Measurements from ENCODE around the gene JAML. TPM values are rescaled to one million over a fixed set of nuclear protein-coding genes. Genes with fewer than 3 reads are reported as not detected.

The JAML gene
- total RNA-seq, 2 experiments from 2014 or later = 67.5 to 71.4 TPM

DNA sequence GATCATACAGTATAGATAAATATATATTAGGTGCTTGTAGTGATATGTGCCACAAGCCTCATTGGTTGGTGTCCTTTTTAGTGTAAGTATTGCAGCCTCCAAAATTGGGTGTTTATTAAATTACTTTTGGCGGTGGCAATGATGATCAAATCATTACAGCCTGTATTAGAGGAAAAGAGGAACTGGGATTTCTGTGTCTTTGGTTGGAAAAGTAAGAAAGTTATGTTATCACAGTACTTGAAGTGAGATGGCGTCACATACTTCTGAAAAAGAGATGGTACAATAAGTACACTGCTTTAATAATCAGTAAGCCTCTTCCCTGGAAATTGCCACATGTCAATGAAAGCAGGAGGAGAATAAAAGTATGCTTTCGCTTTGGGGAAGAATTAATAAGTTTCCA lies 27.9 kb upstream of the JAML start:
- no peaks in the 10 kb centered on the region for H3K27me3 Mint-ChIP-seq (ENCODE audit: low read depth)

DNA sequence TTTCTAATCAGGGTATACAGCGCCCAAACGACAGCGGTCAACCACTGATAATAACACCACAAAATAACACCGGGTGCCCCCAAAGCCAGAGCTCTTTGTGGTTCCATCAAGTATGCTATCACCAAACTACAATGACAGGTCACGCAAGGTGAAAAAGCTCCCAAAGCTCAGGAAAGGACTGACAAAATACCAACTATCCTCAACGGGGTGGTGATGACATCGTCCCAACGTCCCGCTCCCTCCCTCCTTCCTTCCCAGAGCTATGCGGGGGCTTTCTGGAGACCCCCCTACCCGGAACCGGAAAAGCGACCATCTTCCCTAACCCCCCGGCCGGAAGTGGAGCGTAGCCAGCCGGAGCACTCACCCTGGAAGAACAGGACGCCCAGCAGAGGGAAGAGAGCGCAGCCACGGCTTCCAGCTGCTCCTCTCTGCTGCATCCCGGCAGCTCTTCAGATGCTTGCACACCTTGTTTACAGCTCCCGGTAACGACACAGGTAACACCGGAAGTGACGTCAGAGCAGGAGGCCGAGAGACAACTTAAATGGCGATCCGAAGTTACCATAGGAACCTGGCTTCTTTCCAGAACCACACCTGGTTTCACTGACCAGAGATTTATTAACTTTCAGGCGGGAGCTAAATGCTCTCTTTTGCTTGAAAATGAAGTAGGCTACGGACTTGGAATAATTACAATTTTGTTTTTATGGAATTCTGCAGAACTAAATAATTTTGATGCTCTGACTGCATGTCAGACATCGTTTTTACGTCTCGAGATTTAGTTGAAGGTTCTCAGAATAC lies 27.2 kb upstream of the JAML start, which contains the start of gene MPZL3:
TSS of gene MPZL3 (minus strand) at position 508 of the 795 bp plus-strand sequence. CDS start at position 437, 71 bp downstream.
- H3K9me3 Mint-ChIP-seq = no peaks in the 10 kb centered on the region
- peak within 1 kb of the TSS; percentile 99 for H3K27ac Mint-ChIP-seq
- CTCF ChIA-PET = interaction anchor here (0.8 to 2.3 kb wide), 8 partner anchors 9 to 90 kb away, joined by 3 to 7 read pairs (median 6); partner anchors contain the start of gene CD3D
- peak; percentile 93 for DNase-seq
- peak within 1 kb of the TSS; percentile 98 for H3K4me3 Mint-ChIP-seq
- no peaks in the 10 kb centered on the region for H3K27me3 Mint-ChIP-seq (ENCODE audit: low read depth)
- H3K36me3 Mint-ChIP-seq (ENCODE audit: low read depth) = peaks cover 18% of the 10 kb centered on the region
- H3K4me1 Mint-ChIP-seq (ENCODE audit: low read depth) = peaks cover 39% of the 10 kb centered on the region
- intact Hi-C loops (cut with micrococcal nuclease) = loop anchor here (1.0 to 10.0 kb wide), 4 partner anchors 11 to 103 kb away; partner anchors contain the start of gene UBE4A

More for the DNA sequence above, 27.9 kb upstream of the JAML start:
- peak overlapping the region; percentile 98 for H3K4me3 Mint-ChIP-seq
- H3K36me3 Mint-ChIP-seq (ENCODE audit: low read depth) = peaks cover 17% of the 10 kb centered on the region
- intact Hi-C loops (cut with micrococcal nuclease) = loop anchor here (1.0 to 10.0 kb wide), 2 partner anchors 11 to 102 kb away; partner anchors contain the start of gene UBE4A
- H3K9me3 Mint-ChIP-seq = no peaks in the 10 kb centered on the region
- H3K4me1 Mint-ChIP-seq (ENCODE audit: low read depth) = peaks cover 33% of the 10 kb centered on the region
- CTCF ChIA-PET = interaction anchor here (0.8 to 2.3 kb wide), 8 partner anchors 9 to 90 kb away, joined by 3 to 7 read pairs (median 5); partner anchors contain the start of gene CD3D
- H3K27ac Mint-ChIP-seq = peak overlapping the region; percentile 99
- no peak for DNase-seq

DNA sequence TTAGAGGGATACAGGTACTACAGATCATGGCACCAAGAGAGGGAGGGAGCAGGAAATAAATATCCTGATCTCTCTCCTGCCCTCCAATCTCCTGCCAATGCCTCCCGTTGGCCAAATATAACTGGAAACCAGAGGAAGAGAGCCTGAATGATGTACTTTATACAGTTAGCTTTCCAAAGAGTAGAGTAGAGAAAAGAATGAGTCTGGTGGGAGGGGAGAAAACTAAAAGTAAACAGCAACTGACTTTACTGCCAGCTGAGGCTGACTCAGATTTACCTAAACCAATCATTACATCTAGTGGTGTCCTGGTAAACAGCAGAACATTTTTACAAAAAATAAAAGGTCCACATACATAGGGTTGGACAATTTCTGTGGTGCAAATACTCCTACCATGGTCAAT lies 22.2 kb upstream of the JAML start:
- Mint-ChIP-seq H3K9me3 (no peaks in the 10 kb centered on the region), H3K36me3 (ENCODE audit: low read depth) (peaks cover 3% of the 10 kb centered on the region), H3K27me3 (ENCODE audit: low read depth) (no peaks in the 10 kb centered on the region), H3K27ac (peak overlapping the region; percentile 86), H3K4me3 (no peak overlapping the region), H3K4me1 (ENCODE audit: low read depth) (peaks cover 70% of the 10 kb centered on the region)
- intact Hi-C loops (cut with micrococcal nuclease) = no loop called here
- no peak for DNase-seq
- CTCF ChIA-PET = interaction anchor here (0.7 to 4.0 kb wide), 7 partner anchors 10 to 64 kb away, joined by 3 to 30 read pairs (median 4); partner anchors contain the start of gene JAML

DNA sequence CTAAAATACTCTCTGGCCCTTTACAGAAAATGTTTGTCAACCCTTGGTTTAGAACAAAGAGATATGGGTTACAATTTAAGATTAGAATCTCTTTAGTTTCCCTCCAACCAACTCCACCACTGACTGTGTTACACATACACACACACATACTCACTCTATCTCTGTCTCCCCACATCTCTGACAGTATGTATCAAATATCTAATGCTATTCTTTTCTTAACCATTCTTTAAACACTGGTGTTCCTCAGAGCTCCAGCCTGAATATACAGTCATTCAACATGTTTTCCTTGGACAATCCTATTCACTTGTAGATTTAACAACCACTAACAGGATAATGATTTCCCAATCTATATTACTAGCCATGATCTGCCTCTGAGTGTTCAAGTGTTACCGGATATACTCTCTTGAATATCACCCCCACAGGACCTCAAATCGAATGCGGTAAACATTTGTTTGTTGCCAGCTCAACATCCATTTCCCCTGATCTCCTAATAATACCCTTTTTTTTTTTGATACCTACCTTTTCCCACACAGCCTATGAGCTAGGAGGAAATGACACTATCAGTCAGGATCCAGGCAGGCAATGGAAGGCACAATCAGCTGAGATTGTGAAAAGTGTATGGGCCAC lies 21.2 kb upstream of the JAML start:
- Mint-ChIP-seq H3K4me1 (ENCODE audit: low read depth) (peaks cover 80% of the 10 kb centered on the region), H3K4me3 (no peak overlapping the region), H3K36me3 (ENCODE audit: low read depth) (peaks cover 3% of the 10 kb centered on the region), H3K9me3 (no peaks in the 10 kb centered on the region), H3K27ac (peak overlapping the region; percentile 42), H3K27me3 (ENCODE audit: low read depth) (no peaks in the 10 kb centered on the region)
- CTCF ChIA-PET = interaction anchor here (0.9 to 4.0 kb wide), 7 partner anchors 9 to 65 kb away, joined by 3 to 30 read pairs (median 4); partner anchors contain the start of gene JAML
- intact Hi-C loops (cut with micrococcal nuclease) = no loop called here
- DNase-seq = no peak

DNA sequence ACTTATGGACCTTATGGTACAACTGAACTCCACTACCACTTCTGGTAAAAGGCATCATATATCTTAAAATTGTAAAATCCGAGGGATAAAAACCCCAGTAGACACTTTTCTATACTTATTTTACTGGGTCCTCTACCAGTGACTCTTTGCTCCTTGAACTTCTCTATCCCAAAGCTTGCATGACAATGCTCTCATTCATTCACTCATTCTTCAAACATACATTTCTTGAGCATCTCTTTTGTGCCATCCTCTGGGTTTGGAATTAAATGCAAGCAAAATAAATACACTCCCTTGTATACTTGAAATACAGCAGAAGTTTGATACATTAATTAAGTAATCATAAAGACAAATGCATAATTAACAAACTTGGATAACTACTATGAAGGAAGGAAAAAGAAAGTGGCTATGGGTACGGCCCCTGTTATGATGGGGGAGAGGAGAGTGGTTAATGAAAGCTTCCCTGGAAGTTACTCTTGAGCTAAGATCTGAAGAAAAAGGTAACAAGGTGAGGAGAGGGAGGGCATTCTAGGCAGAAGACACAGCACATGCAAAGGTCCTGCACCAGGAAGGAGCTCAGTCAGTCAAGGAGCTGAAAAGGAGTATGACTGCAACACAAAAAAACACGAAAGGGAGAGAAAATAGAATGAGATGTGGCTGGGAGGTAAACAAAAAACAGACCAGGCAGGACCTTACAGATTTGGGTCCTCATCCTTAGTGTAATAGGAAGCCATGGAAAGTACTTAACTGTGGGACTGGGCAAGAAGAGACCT lies 19.4 kb upstream of the JAML start:
- H3K27ac Mint-ChIP-seq = peak overlapping the region; percentile 99
- H3K27me3 Mint-ChIP-seq (ENCODE audit: low read depth) = no peaks in the 10 kb centered on the region
- no peak overlapping the region for H3K4me3 Mint-ChIP-seq
- H3K4me1 Mint-ChIP-seq (ENCODE audit: low read depth) = peaks cover 83% of the 10 kb centered on the region
- no peaks in the 10 kb centered on the region for H3K9me3 Mint-ChIP-seq
- intact Hi-C loops (cut with micrococcal nuclease) = loop anchor here (1.0 to 5.0 kb wide), 2 partner anchors 46 to 193 kb away; partner anchors contain the start of gene KMT2A
- DNase-seq = no peak
- CTCF ChIA-PET = interaction anchor here (0.8 to 4.0 kb wide), 9 partner anchors 9 to 45 kb away, joined by 3 to 30 read pairs (median 3); partner anchors contain the start of gene JAML
- peaks cover 3% of the 10 kb centered on the region for H3K36me3 Mint-ChIP-seq (ENCODE audit: low read depth)

DNA sequence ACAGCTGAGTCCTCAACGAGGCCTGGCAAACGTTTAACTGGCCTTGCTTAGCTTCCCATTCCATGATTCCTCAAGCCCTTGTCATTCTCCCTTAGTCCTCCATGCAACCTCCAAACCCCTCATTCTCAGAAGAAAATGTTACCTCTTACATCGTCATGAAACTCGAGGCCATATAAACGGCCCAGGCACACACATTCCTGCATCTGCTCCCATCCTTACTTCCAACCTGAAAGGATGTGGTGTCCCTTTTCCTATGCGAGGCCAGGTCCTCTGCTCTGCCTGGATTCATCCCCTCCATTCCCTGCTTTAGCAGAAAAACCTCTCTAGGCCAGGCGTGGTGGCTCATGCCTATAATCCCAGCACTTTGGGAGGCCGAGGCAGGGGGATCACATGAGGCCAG lies 18.4 kb upstream of the JAML start:
- Mint-ChIP-seq H3K36me3 (ENCODE audit: low read depth) (peaks cover 12% of the 10 kb centered on the region), H3K9me3 (no peaks in the 10 kb centered on the region), H3K4me1 (ENCODE audit: low read depth) (peaks cover 89% of the 10 kb centered on the region), H3K27me3 (ENCODE audit: low read depth) (no peaks in the 10 kb centered on the region), H3K4me3 (peak overlapping the region; percentile 0), H3K27ac (peak overlapping the region; percentile 99)
- DNase-seq = no peak
- CTCF ChIA-PET = interaction anchor here (1.1 to 2.9 kb wide), 5 partner anchors 8 to 44 kb away, joined by 5 to 14 read pairs (median 6); no protein-coding TSS in a partner anchor
- intact Hi-C loops (cut with micrococcal nuclease) = loop anchor here (5.0 kb wide), 1 partner anchor 194 kb away; the partner anchor contains the start of gene KMT2A

DNA sequence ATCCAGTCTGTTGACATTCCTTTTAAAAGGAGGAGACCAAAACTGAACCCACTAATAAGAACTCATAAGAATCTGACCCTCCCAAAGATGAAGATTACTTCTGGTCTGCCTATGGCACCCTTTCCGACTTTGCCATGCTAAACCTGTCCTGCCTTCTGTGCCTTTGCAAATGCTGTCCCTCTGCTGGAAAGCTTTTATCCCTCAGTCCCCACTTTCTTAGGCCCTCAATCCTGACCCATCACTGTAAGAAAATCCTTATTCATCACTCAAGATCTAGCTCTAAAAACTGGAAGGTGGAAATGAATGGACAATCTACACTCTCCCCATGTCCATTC lies 16.9 kb upstream of the JAML start:
- H3K27ac Mint-ChIP-seq = peak overlapping the region; percentile 99
- CTCF ChIA-PET = interaction anchor here (0.7 to 2.9 kb wide), 9 partner anchors 10 to 926 kb away, joined by 3 to 14 read pairs (median 5); partner anchors contain the start of genes BACE1 and JAML
- intact Hi-C loops (cut with micrococcal nuclease) = loop anchor here (1.0 to 5.0 kb wide), 7 partner anchors 9 to 196 kb away; partner anchors contain the start of genes CD3E, JAML and KMT2A
- H3K36me3 Mint-ChIP-seq (ENCODE audit: low read depth) = peaks cover 14% of the 10 kb centered on the region
- no peaks in the 10 kb centered on the region for H3K9me3 Mint-ChIP-seq
- no peak for DNase-seq
- peak overlapping the region; percentile 77 for H3K4me3 Mint-ChIP-seq
- no peaks in the 10 kb centered on the region for H3K27me3 Mint-ChIP-seq (ENCODE audit: low read depth)
- peaks cover 89% of the 10 kb centered on the region for H3K4me1 Mint-ChIP-seq (ENCODE audit: low read depth)

DNA sequence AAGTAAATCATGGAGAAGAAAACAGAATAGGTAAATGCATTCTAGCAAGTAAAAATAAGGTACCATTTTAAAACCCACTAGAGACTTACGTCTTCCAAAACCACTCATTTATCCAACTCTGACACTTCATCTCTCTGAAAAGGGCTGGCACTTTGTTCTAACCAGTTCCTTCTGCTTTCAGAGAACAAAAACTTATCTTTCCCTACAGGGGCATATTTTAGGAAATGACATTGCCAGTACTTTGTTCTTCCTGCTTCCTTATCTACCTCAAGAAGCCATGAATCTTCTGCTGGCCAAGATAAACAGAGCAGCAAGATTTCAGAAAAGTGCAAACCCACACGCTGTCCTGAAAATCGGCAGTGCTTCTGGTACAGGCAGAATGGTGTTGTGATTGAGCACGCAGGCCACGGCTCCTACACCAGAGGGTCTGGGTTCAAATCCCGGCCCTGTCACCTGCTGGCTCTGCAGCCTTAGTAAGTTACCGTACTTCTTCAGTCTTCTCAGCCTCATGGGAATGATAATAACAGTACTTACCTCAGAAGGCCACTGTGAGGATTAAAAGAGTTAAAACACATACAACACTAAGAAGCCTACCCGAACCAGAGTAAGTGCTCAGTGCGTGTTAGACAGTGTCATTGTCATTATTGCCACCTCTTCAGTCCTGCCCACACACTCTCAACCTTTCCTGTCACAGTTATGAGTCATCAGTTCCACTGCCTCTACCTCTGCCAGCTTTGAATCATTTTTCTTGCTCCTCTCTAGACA lies 16.4 kb upstream of the JAML start:
- CTCF ChIA-PET = interaction anchor here (0.5 to 2.9 kb wide), 11 partner anchors 9 to 925 kb away, joined by 3 to 14 read pairs (median 5); partner anchors contain the start of genes BACE1 and JAML
- intact Hi-C loops (cut with micrococcal nuclease) = loop anchor here (1.0 to 5.0 kb wide), 7 partner anchors 9 to 196 kb away; partner anchors contain the start of genes CD3E, JAML and KMT2A
- peak overlapping the region; percentile 77 for H3K4me3 Mint-ChIP-seq
- H3K27ac Mint-ChIP-seq = peak overlapping the region; percentile 99
- no peaks in the 10 kb centered on the region for H3K9me3 Mint-ChIP-seq
- DNase-seq = peak; percentile 87
- H3K27me3 Mint-ChIP-seq (ENCODE audit: low read depth) = no peaks in the 10 kb centered on the region
- H3K4me1 Mint-ChIP-seq (ENCODE audit: low read depth) = peaks cover 91% of the 10 kb centered on the region
- H3K36me3 Mint-ChIP-seq (ENCODE audit: low read depth) = peaks cover 17% of the 10 kb centered on the region

DNA sequence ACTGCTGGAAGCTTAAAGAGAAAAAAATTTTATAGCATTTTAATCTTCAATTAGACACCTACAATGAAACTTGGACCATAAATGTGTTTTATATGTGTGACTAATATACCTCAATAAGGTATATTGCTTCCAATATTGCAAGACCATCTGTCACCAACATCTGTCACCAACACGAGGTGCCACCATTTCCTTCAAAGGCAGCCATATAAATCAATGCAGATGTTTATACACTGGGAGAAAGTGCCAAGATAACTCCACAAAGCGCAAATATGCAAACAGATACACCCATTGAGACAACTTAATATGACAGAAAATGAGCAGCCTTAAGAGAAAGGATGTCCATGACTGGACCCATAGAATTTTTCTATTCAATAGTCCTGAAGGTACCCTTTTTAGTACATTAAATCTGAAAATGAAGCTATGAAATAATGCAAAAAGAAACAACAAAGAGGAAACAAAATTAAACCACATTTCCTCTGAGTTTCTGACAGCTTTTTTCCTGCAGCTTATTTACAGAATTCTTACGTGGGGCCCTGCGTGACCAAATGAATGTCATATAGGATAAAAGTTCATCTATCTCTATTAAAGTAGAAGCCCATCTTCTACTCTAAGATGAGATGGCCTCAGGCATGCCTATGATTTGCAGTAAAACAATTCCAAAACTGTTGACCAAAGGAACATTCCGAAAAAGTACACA lies 14.8 kb upstream of the JAML start:
- intact Hi-C loops (cut with micrococcal nuclease) = loop anchor here (5.0 kb wide), 1 partner anchor 198 kb away; the partner anchor contains the start of gene KMT2A
- CTCF ChIA-PET = interaction anchor here (0.6 to 2.0 kb wide), 8 partner anchors 12 to 56 kb away, joined by 3 to 15 read pairs (median 4); partner anchors contain the start of gene JAML
- Mint-ChIP-seq H3K36me3 (ENCODE audit: low read depth) (peaks cover 23% of the 10 kb centered on the region), H3K4me3 (peak overlapping the region; percentile 77), H3K27ac (peak overlapping the region; percentile 99), H3K9me3 (no peaks in the 10 kb centered on the region), H3K4me1 (ENCODE audit: low read depth) (peaks cover 89% of the 10 kb centered on the region), H3K27me3 (ENCODE audit: low read depth) (no peaks in the 10 kb centered on the region)
- peak; percentile 31 for DNase-seq

DNA sequence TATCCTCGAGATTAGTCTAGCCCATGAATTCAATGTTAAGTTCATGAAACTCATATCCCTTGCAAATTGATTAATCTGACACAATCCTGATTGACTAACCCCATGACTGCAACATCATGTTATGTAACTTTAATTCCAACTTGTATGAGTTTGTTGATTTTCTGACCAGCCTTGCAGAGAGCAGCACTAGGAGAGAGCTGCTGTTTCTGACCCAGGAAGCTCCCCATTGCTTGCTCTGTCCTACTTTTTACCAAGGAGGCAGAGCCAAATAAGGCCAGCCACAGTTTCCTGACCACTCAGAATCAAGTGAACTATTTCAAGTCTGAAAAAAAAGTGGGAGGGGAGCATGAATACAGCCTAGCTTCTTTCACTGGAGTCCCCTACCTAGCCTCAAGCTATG lies 14.1 kb upstream of the JAML start:
- no peaks in the 10 kb centered on the region for H3K9me3 Mint-ChIP-seq
- H3K4me3 Mint-ChIP-seq = peak overlapping the region; percentile 10
- no peaks in the 10 kb centered on the region for H3K27me3 Mint-ChIP-seq (ENCODE audit: low read depth)
- intact Hi-C loops (cut with micrococcal nuclease) = no loop called here
- CTCF ChIA-PET = interaction anchor here (0.9 to 2.0 kb wide), 6 partner anchors 14 to 57 kb away, joined by 4 to 15 read pairs (median 5); partner anchors contain the start of gene JAML
- DNase-seq = no peak
- H3K36me3 Mint-ChIP-seq (ENCODE audit: low read depth) = peaks cover 30% of the 10 kb centered on the region
- peaks cover 88% of the 10 kb centered on the region for H3K4me1 Mint-ChIP-seq (ENCODE audit: low read depth)
- H3K27ac Mint-ChIP-seq = peak overlapping the region; percentile 75

All from activated naive CD4-positive, alpha-beta T cell treated with anti-CD3 and anti-CD28 coated beads for 36 hours (primary cell).